GM23338 (cell line): Measurements from ENCODE around the gene MPV17. TPM values are rescaled to one million over a fixed set of nuclear protein-coding genes. Genes with fewer than 3 reads are reported as not detected.

Source experiments
- ATAC-seq: fragments of 200-7000 bp; cut with Tn5 transposase; 3 replicates; pipeline ENCODE4 v1.9.1; 2020
- DNase-seq: peaks from one replicate; pipeline ENCODE4 v3.0.0-alpha.2; 2015; ENCODE audit warnings: low spot score
- H2AFZ ChIP-seq: fragments of 200-600 bp; sonication (generic); 2 replicates; pipeline ENCODE4 v1.8.0; 2016; ENCODE audit warnings: antibody characterized with exemption, mild to moderate bottlenecking, moderate library complexity
- H3F3A ChIP-seq: fragments of 200-600 bp; sonication (generic); replicated peaks from 2 replicates; pipeline ENCODE4 v1.8.0; 2017; ENCODE audit warnings: antibody characterized with exemption, mixed run types, low read depth
- H3K27ac ChIP-seq: fragments of 200-600 bp; sonication (generic); 2 replicates; pipeline ENCODE4 v1.6.1; 2016; ENCODE audit warnings: low read depth
- H3K27me3 ChIP-seq: fragments of 200-600 bp; sonication (generic); 2 replicates; pipeline ENCODE4 v1.8.0; 2016; ENCODE audit warnings: mild to moderate bottlenecking, mixed run types, moderate library complexity; ENCODE audit not compliant: insufficient read depth
- H3K36me3 ChIP-seq: fragments of 200-600 bp; sonication (generic); 2 replicates; pipeline ENCODE4 v1.8.0; 2016; ENCODE audit warnings: mild to moderate bottlenecking; ENCODE audit not compliant: insufficient read depth
- H3K4me1 ChIP-seq: fragments of 200-600 bp; sonication (generic); 2 replicates; pipeline ENCODE4 v1.8.0; 2016; ENCODE audit warnings: mild to moderate bottlenecking, moderate library complexity; ENCODE audit not compliant: insufficient read depth
- H3K4me2 ChIP-seq: fragments of 200-600 bp; sonication (generic); 2 replicates; pipeline ENCODE4 v1.7.1; 2017; ENCODE audit warnings: mixed run types
- H3K4me3 ChIP-seq: fragments of 200-600 bp; sonication (generic); 2 replicates; pipeline ENCODE4 v1.6.1; 2016; ENCODE audit warnings: mixed run types
- H3K79me2 ChIP-seq: fragments of 200-600 bp; sonication (generic); replicated peaks from 2 replicates; pipeline ENCODE4 v1.8.0; 2017; ENCODE audit warnings: mild to moderate bottlenecking; ENCODE audit not compliant: insufficient read depth
- H3K9me2 ChIP-seq: fragments of 200-600 bp; sonication (generic); 2 replicates; pipeline ENCODE4 v1.8.0; 2017; ENCODE audit not compliant: insufficient read depth
- H4K20me1 ChIP-seq: fragments of 200-600 bp; sonication (generic); replicated peaks from 2 replicates; pipeline ENCODE4 v1.8.0; 2017; ENCODE audit warnings: mild to moderate bottlenecking; ENCODE audit not compliant: insufficient read depth
- H3K27ac Mint-ChIP-seq: 2 replicates; pipeline ENCODE4 v1.8.0; 2020; ENCODE audit warnings: inconsistent platforms, mild to moderate bottlenecking, moderate library complexity, mixed read lengths
- H3K27me3 Mint-ChIP-seq: 3 replicates; pipeline ENCODE4 v1.8.0; 2022; ENCODE audit warnings: low read depth, mild to moderate bottlenecking, moderate library complexity, mixed read lengths, inconsistent platforms; ENCODE audit not compliant: insufficient read depth, poor library complexity
- H3K36me3 Mint-ChIP-seq: 3 replicates; pipeline ENCODE4 v1.8.0; 2021; ENCODE audit warnings: low read depth, mild to moderate bottlenecking, inconsistent platforms, moderate library complexity, mixed read lengths
- H3K4me1 Mint-ChIP-seq: 3 replicates; pipeline ENCODE4 v1.8.0; 2020; ENCODE audit warnings: mild to moderate bottlenecking, inconsistent platforms, mixed read lengths
- H3K4me3 Mint-ChIP-seq: 3 replicates; pipeline ENCODE4 v1.8.0; 2021; ENCODE audit warnings: moderate library complexity, mild to moderate bottlenecking, inconsistent platforms, mixed read lengths
- H3K9me3 Mint-ChIP-seq: 3 replicates; pipeline ENCODE4 v1.8.0; 2020; ENCODE audit warnings: moderate library complexity, mild to moderate bottlenecking, inconsistent platforms, mixed read lengths
- CREB1 ChIP-seq: fragments of 250-450 bp; sonication (Bioruptor Pico); IDR thresholded peaks from 2 replicates; pipeline ENCODE4 v1.5.0; 2020; ENCODE audit warnings: low read depth, mild to moderate bottlenecking, moderate library complexity
- EZH2 ChIP-seq: fragments of 200-600 bp; sonication (generic); IDR thresholded peaks from one replicate; pipeline ENCODE4 v1.8.0; 2017; ENCODE audit warnings: antibody characterized with exemption, mild to moderate bottlenecking, low read depth; ENCODE audit not compliant: unreplicated experiment
- EZH2phosphoT487 ChIP-seq: fragments of 200-600 bp; sonication (generic); IDR thresholded peaks from one replicate; pipeline ENCODE4 v1.8.1; 2018; ENCODE audit warnings: antibody characterized with exemption; ENCODE audit not compliant: unreplicated experiment
- JUNB ChIP-seq: IDR thresholded peaks from one replicate; pipeline ENCODE4 v1.6.1; 2016; ENCODE audit warnings: antibody characterized with exemption; ENCODE audit not compliant: unreplicated experiment
- POLR2AphosphoS5 ChIP-seq: IDR thresholded peaks from 2 replicates; pipeline ENCODE4 v1.6.1; 2016; ENCODE audit warnings: antibody characterized with exemption, low read depth
- STAT1 ChIP-seq: IDR thresholded peaks from one replicate; pipeline ENCODE4 v1.6.1; 2016; ENCODE audit warnings: antibody characterized with exemption; ENCODE audit not compliant: unreplicated experiment
- ZNF114 ChIP-seq: fragments of 250-450 bp; sonication (Bioruptor Pico); IDR thresholded peaks from 2 replicates; pipeline ENCODE4 v1.5.0; 2020; ENCODE audit warnings: mild to moderate bottlenecking, moderate library complexity
- ZNF331 ChIP-seq: fragments of 250-450 bp; sonication (Bioruptor Pico); IDR thresholded peaks from 2 replicates; pipeline ENCODE4 v1.5.0; 2020; ENCODE audit warnings: low read depth, mild to moderate bottlenecking, moderate library complexity
- polyA plus RNA-seq: library from polyadenylated mRNA; unstranded; fragments of >200 nt; fragmentation: Nextera tagmentation; extraction: Ambion mirVana; gene quantifications from 2 replicates; pipeline ENCODE4 v1.2.1, GENCODE V29; 2016
- total RNA-seq: library from RNA; depleted of rRNA; stranded (reverse); fragments of >200 nt; shearing (Covaris generic); gene quantifications from 2 replicates; pipeline ENCODE4 v1.2.3, GENCODE V29; 2014
- TF ChIP-seq, protein P1 (sequence below): IDR thresholded peaks from 2 replicates; pipeline ENCODE4 v1.6.1; 2016; ENCODE audit warnings: antibody characterized with exemption
- TF ChIP-seq, protein P2 (sequence below), 2 experiments: fragments of 200-600 bp in 1 of 2; sonication (generic) in 1 of 2; conservative IDR thresholded peaks; 2 replicates each; pipeline versions ENCODE4 v1.5.1 to v1.6.1; 2016 to 2017; ENCODE audit warnings: antibody characterized with exemption in 2 of 2, low read depth in 2 of 2, mild to moderate bottlenecking in 2 of 2, moderate library complexity in 1 of 2
- TF ChIP-seq, protein P3 (sequence below): IDR thresholded peaks from one replicate; pipeline ENCODE4 v1.6.1; 2018; ENCODE audit warnings: antibody characterized with exemption; ENCODE audit not compliant: unreplicated experiment

MPV17 gene
- total and polyA plus RNA-seq, 2 experiments from 2014 or later = 52.5 to 94.2 TPM

- TF ChIP-seq, protein P1, sequence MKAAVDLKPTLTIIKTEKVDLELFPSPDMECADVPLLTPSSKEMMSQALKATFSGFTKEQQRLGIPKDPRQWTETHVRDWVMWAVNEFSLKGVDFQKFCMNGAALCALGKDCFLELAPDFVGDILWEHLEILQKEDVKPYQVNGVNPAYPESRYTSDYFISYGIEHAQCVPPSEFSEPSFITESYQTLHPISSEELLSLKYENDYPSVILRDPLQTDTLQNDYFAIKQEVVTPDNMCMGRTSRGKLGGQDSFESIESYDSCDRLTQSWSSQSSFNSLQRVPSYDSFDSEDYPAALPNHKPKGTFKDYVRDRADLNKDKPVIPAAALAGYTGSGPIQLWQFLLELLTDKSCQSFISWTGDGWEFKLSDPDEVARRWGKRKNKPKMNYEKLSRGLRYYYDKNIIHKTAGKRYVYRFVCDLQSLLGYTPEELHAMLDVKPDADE = no peak
- TF ChIP-seq, protein P2, sequence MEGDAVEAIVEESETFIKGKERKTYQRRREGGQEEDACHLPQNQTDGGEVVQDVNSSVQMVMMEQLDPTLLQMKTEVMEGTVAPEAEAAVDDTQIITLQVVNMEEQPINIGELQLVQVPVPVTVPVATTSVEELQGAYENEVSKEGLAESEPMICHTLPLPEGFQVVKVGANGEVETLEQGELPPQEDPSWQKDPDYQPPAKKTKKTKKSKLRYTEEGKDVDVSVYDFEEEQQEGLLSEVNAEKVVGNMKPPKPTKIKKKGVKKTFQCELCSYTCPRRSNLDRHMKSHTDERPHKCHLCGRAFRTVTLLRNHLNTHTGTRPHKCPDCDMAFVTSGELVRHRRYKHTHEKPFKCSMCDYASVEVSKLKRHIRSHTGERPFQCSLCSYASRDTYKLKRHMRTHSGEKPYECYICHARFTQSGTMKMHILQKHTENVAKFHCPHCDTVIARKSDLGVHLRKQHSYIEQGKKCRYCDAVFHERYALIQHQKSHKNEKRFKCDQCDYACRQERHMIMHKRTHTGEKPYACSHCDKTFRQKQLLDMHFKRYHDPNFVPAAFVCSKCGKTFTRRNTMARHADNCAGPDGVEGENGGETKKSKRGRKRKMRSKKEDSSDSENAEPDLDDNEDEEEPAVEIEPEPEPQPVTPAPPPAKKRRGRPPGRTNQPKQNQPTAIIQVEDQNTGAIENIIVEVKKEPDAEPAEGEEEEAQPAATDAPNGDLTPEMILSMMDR (conservative IDR thresholded peaks at IDR 0.05; ENCODE audit: low read depth in 2 of 2) = no peak
- TF ChIP-seq STAT1 (no peak), POLR2AphosphoS5 (peak; percentile 18), EZH2phosphoT487 (no peak)
Measured at GRCh38 chr2:27264253-27264752, 58.6 kb downstream of the MPV17 start (continued).

DNA sequence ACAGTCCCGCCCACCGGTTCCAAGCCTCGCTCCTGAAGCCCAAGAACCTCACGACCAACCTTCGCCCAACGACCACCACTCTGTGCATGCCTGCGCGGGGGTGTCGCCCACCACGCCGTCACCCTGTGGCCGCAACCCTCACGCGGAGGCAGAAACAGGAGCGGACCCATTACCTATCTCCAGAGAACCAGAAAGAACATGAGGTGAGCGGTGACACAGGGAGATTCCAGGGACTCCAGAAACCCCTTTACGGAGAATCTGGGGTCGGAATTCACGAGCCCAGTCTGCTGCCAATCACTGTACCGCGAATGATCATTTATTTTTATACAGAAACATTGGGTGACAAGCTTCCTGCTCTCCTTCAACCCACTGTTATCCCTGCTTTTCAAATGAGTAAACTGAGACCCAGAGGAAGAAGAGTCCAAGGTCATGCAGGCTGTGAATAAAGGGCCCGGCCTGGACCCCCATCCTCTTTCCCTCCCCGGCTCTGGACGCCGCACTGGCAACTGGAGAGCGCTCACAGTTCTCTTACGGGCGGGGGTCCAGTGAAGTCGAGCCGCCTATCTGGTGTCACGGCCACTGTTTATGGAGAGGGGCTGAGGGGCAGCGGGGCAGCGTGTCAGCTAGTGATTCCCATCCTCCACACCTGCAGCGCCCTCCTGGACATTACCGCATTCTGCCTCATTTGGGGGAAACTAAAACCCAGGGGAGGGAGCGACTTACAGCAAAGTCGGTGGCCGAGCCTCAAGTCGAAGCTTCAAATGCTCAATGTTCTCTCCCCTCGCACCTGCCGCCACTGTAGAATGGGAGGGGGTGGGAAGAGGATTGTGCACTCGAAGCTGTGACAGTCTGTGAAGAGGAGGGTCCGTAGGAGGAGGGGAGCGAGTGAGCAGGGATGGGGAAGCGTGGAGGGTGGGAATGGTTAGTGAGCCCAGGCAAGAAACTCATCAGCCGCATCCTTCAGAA, 59.3 kb downstream of the MPV17 start:
- H3K9me3 Mint-ChIP-seq = no peaks in the 10 kb centered on the region
- Histone ChIP-seq H4K20me1 (no peaks in the 10 kb centered on the region; the same call in 1 of the 2 replicates), H3K4me2 (peak overlapping the region; percentile 98), H2AFZ (peak overlapping the region; percentile 99), H3K9me2 (no peaks in the 10 kb centered on the region), H3K27me3 (peaks cover 82% of the 10 kb centered on the region), H3K27ac (no peak overlapping the region), H3F3A (0 out of 2 replicates have a peak, but pooled peaks cover 9% of the 10 kb centered on the region), H3K4me3 (peak overlapping the region; percentile 82), H3K4me1 (peaks cover 17% of the 10 kb centered on the region), H3K36me3 (no peaks in the 10 kb centered on the region), H3K79me2 (no peaks in the 10 kb centered on the region)
- no peaks in the 10 kb centered on the region; the same call in 2 of the 3 replicates for H3K36me3 Mint-ChIP-seq
- ATAC-seq (peak; percentile 3), DNase-seq (peak; percentile 58)
- H3K27me3 Mint-ChIP-seq = peaks cover 47% of the 10 kb centered on the region
- H3K4me1 Mint-ChIP-seq = peaks cover 23% of the 10 kb centered on the region
- no peak overlapping the region for H3K27ac Mint-ChIP-seq
- H3K4me3 Mint-ChIP-seq = peak overlapping the region; percentile 79
- TF ChIP-seq EZH2 (peak; percentile 83), ZNF331 (no peak), CREB1 (CRISPR knock-in tag) (no peak), JUNB (no peak), EZH2phosphoT487 (peak; percentile 79), POLR2AphosphoS5 (no peak), ZNF114 (no peak)
- TF ChIP-seq, protein P3, sequence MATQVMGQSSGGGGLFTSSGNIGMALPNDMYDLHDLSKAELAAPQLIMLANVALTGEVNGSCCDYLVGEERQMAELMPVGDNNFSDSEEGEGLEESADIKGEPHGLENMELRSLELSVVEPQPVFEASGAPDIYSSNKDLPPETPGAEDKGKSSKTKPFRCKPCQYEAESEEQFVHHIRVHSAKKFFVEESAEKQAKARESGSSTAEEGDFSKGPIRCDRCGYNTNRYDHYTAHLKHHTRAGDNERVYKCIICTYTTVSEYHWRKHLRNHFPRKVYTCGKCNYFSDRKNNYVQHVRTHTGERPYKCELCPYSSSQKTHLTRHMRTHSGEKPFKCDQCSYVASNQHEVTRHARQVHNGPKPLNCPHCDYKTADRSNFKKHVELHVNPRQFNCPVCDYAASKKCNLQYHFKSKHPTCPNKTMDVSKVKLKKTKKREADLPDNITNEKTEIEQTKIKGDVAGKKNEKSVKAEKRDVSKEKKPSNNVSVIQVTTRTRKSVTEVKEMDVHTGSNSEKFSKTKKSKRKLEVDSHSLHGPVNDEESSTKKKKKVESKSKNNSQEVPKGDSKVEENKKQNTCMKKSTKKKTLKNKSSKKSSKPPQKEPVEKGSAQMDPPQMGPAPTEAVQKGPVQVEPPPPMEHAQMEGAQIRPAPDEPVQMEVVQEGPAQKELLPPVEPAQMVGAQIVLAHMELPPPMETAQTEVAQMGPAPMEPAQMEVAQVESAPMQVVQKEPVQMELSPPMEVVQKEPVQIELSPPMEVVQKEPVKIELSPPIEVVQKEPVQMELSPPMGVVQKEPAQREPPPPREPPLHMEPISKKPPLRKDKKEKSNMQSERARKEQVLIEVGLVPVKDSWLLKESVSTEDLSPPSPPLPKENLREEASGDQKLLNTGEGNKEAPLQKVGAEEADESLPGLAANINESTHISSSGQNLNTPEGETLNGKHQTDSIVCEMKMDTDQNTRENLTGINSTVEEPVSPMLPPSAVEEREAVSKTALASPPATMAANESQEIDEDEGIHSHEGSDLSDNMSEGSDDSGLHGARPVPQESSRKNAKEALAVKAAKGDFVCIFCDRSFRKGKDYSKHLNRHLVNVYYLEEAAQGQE = no peak
